Heart left ventricle (tissue), 13 donors: ENCODE results near the gene UBE2E2.

Source experiments
- CTCF ChIP-seq, 12 donors: fragments of 200-600 bp; sonication (generic) in 4 of 12; IDR thresholded peaks; one replicate each; pipeline versions ENCODE4 v1.5.0 to v1.8.0; 2018 to 2022; ENCODE audit warnings: antibody characterized with exemption in 12 of 12, mild to moderate bottlenecking in 5 of 12
- POLR2A ChIP-seq, 2 donors: fragments of 450-650 bp; IDR thresholded peaks; one replicate each; pipeline ENCODE4 v1.6.1; 2017; ENCODE audit warnings: antibody characterized with exemption in 2 of 2, mild to moderate bottlenecking in 2 of 2, moderate library complexity in 2 of 2
- donor health status: ischemic (EF 13 %, LVEDD 7.1; RV severe dilation, severe dysfunction).
- donor health status: DM: no; HTN: yes; CAD: no.
- donor health status: DM: no; HTN: no; CAD: no.
- donor health status: ischemic (EF 25% LVEDD 6.9; RV normal size, moderate dysfunction).
- donor health status: ischemic (EF 25% LVEDD 5.7; RV mildly dilated, moderate dysfunction).
- donor health status: ischemic (EF 35%, LVEDD 5.7; RV mildly dilated, moderate dysfunction).
- donor health status: nonischemic (EF 11% LVEDD 7.7; RV severe dilation, severe dysfunction).
- donor health status: DM: yes; HTN: yes; CAD: no.
- donor health status: PGD.
- donor health status: ischemic (EF 29% LVEDD 5.4; RV normal size, mild dysfunction).
- donor health status: nonischemic (EF 23%, LVEDD 6.1; RV moderate dilation, normal function).

GRCh38 chr3:23450051-23450450 is 246.9 kb downstream of the UBE2E2 start:
- TF ChIP-seq CTCF (IDR thresholded peaks at IDR 0.05) (no peak), POLR2A (IDR thresholded peaks at IDR 0.05) (no peak)
